A673 (cell line): Measurements from ENCODE around the gene INPP4A. TPM values are rescaled to one million over a fixed set of nuclear protein-coding genes. Genes with fewer than 3 reads are reported as not detected.

Experiments used
- BruUV-seq: library from RNA; stranded (reverse); fragments of 400-500 nt; replicated peaks from 2 replicates; lab custom pipeline; 2021; lab: Mats Ljungman, UMichigan
- CTCF ChIA-PET: fragments of 300-600 bp; sonication (Branson Sonifier 250); formaldehyde crosslinking; loops from one replicate; lab custom pipeline; 2022; ENCODE audit warnings: antibody characterized with exemption; lab: Charles Lee
- POLR2A ChIA-PET: fragments of 300-600 bp; sonication (Branson Sonifier 250); formaldehyde crosslinking; loops from one replicate; lab custom pipeline; 2022; ENCODE audit warnings: antibody characterized with exemption; ENCODE audit not compliant: low non-redundant PET; lab: Charles Lee
- DNase-seq: peaks from one replicate; pipeline ENCODE4 v3.0.0-alpha.2; 2015; ENCODE audit warnings: low spot score
- H3K27ac ChIP-seq: fragments of 200-600 bp; sonication (generic); 2 replicates; pipeline ENCODE4 v1.5.1; 2016; ENCODE audit warnings: mixed run types, low read depth, mild to moderate bottlenecking, mixed read lengths, antibody characterized with exemption, low read length; ENCODE audit not compliant: poor library complexity, severe bottlenecking
- H3K27me3 ChIP-seq: fragments of 200-600 bp; sonication (generic); replicated peaks from 2 replicates; pipeline ENCODE4 v1.6.1; 2017; ENCODE audit warnings: mixed run types, low read depth, mild to moderate bottlenecking, mixed read lengths, antibody characterized with exemption, low read length; ENCODE audit not compliant: insufficient read depth, poor library complexity
- H3K36me3 ChIP-seq: fragments of 200-600 bp; sonication (generic); 2 replicates; pipeline ENCODE4 v1.6.1; 2016; ENCODE audit warnings: mixed run types, mild to moderate bottlenecking, mixed read lengths, antibody characterized with exemption, low read length; ENCODE audit not compliant: insufficient read depth, poor library complexity, severe bottlenecking
- H3K4me1 ChIP-seq: fragments of 200-600 bp; sonication (generic); 2 replicates; pipeline ENCODE4 v1.6.1; 2017; ENCODE audit warnings: mixed run types, mild to moderate bottlenecking, mixed read lengths, antibody characterized with exemption, low read length; ENCODE audit not compliant: insufficient read depth, poor library complexity, severe bottlenecking
- H3K4me3 ChIP-seq: fragments of 200-600 bp; sonication (generic); 2 replicates; pipeline ENCODE4 v1.5.1; 2016; ENCODE audit warnings: low read depth, mixed run types, mild to moderate bottlenecking, mixed read lengths, low read length; ENCODE audit not compliant: poor library complexity, severe bottlenecking
- H3K9me3 ChIP-seq: fragments of 200-600 bp; sonication (generic); 2 replicates; pipeline ENCODE4 v1.6.1; 2016; ENCODE audit warnings: mixed run types, low read depth, mild to moderate bottlenecking, mixed read lengths, antibody characterized with exemption, low read length; ENCODE audit not compliant: poor library complexity, severe bottlenecking
- EZH2 ChIP-seq: fragments of 200-600 bp; sonication (generic); IDR thresholded peaks from 2 replicates; pipeline ENCODE4 v1.6.1; 2017; ENCODE audit warnings: borderline replicate concordance, low read depth, mild to moderate bottlenecking, mixed read lengths, antibody characterized with exemption, low read length; ENCODE audit not compliant: poor library complexity, severe bottlenecking
- intact Hi-C: fragments of 100-400 bp; cut with micrococcal nuclease; formaldehyde crosslinking; loops from one replicate; pipeline ENCODE4 v1.10.0; 2022; ENCODE audit not compliant: unreplicated experiment
- total RNA-seq: library from RNA; stranded (reverse); gene quantifications from 2 replicates; pipeline ENCODE4 v1.2.3, GENCODE V29; 2021
- TF ChIP-seq, protein P1 (sequence below): fragments of 300-800, 200-600 bp; sonication (generic); conservative IDR thresholded peaks from 2 replicates; pipeline ENCODE4 v1.5.1; 2017; ENCODE audit warnings: low read depth, mild to moderate bottlenecking, antibody characterized with exemption, low read length, moderate library complexity, mixed read lengths

INPP4A gene
- total RNA-seq, 1 experiment from 2014 or later = 33.5 TPM

DNA sequence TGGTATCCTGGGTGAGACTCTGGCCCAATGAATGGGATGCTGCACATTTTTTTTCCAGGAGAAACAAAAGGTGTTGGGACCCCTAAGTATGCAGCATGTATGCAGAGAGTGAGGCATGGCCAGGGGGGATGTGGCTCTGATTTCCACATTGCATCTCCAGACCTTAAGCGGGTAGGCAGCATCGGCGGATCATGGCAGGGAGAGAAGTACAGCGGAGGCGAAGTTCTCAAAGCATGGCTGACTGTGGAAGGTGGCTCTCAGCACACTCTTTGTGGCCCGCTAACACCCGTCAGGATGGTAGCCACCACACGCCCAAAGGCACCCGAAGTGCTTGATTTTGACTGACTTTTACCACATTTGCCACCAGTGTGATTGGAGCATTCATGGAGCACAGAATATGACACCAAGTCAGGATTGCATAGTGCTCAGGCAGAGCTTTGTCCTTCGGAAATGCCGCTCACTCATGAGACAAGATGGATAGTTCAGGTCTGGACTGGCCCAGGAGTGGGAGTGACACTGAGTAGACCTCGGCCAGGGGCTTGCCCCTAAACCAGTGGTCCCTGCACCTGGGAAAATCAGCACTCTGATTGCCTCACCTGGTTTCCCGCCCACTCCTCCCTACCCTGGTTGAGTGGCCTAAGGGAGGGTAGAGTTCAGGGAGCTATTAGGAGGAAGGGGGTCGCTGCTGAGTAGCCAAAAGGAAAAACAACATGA lies 14.2 kb downstream of the INPP4A start:
- CTCF ChIA-PET = no interaction called here
- H3K4me1 ChIP-seq = no peaks in the 10 kb centered on the region
- H3K9me3 ChIP-seq = no peaks in the 10 kb centered on the region
- no peak for TF ChIP-seq EZH2
- TF ChIP-seq, protein P1, sequence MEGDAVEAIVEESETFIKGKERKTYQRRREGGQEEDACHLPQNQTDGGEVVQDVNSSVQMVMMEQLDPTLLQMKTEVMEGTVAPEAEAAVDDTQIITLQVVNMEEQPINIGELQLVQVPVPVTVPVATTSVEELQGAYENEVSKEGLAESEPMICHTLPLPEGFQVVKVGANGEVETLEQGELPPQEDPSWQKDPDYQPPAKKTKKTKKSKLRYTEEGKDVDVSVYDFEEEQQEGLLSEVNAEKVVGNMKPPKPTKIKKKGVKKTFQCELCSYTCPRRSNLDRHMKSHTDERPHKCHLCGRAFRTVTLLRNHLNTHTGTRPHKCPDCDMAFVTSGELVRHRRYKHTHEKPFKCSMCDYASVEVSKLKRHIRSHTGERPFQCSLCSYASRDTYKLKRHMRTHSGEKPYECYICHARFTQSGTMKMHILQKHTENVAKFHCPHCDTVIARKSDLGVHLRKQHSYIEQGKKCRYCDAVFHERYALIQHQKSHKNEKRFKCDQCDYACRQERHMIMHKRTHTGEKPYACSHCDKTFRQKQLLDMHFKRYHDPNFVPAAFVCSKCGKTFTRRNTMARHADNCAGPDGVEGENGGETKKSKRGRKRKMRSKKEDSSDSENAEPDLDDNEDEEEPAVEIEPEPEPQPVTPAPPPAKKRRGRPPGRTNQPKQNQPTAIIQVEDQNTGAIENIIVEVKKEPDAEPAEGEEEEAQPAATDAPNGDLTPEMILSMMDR = no peak
- no peak overlapping the region for H3K27ac ChIP-seq
- intact Hi-C loops = no loop called here
- POLR2A ChIA-PET = no interaction called here
- H3K4me3 ChIP-seq = no peak overlapping the region
- no peak for DNase-seq
- no peaks in the 10 kb centered on the region for H3K36me3 ChIP-seq
- no TSS peak for BruUV-seq
- no peaks in the 10 kb centered on the region for H3K27me3 ChIP-seq

DNA sequence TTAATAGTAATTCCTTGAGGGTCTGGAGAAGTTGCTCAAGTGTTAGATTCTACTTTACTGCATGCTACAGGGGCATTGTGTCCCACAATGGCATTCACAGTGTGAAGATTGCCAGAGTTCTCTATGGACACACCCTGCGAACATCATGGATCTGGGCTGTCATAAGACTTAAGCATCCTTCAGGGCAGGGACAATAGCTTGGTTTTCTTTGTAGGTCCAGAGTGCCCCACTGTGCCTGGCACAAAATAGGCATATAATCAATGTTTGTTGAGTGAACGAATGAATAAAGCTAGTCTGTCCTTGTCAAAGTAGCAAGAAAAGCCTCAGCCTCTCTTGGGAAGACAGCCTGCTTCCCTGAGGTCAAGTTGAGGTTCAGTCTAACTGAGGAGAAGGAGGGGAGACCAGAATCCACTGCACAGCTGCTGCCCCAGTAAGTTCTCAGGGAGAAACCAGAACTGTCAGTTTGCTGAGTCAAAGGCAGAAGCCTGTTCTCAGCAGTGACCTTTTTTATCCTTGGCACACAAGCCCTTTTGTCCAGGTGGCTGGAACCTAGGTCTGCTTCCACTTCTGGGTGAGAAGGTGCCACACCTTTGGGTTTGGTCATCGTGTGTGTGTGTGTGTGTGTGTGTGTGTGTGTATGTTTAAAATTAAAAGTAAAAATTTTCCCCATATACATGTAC lies 15.0 kb downstream of the INPP4A start:
- Histone ChIP-seq H3K27ac (no peak overlapping the region), H3K27me3 (no peaks in the 10 kb centered on the region), H3K36me3 (no peaks in the 10 kb centered on the region), H3K4me1 (peaks cover 2% of the 10 kb centered on the region), H3K4me3 (no peak overlapping the region), H3K9me3 (no peaks in the 10 kb centered on the region)
- ChIA-PET CTCF (no interaction called here), POLR2A (no interaction called here)
- no peak for DNase-seq
- intact Hi-C loops = no loop called here
- no peak for TF ChIP-seq EZH2
- TF ChIP-seq, protein P1 = no peak
- no TSS peak for BruUV-seq

DNA sequence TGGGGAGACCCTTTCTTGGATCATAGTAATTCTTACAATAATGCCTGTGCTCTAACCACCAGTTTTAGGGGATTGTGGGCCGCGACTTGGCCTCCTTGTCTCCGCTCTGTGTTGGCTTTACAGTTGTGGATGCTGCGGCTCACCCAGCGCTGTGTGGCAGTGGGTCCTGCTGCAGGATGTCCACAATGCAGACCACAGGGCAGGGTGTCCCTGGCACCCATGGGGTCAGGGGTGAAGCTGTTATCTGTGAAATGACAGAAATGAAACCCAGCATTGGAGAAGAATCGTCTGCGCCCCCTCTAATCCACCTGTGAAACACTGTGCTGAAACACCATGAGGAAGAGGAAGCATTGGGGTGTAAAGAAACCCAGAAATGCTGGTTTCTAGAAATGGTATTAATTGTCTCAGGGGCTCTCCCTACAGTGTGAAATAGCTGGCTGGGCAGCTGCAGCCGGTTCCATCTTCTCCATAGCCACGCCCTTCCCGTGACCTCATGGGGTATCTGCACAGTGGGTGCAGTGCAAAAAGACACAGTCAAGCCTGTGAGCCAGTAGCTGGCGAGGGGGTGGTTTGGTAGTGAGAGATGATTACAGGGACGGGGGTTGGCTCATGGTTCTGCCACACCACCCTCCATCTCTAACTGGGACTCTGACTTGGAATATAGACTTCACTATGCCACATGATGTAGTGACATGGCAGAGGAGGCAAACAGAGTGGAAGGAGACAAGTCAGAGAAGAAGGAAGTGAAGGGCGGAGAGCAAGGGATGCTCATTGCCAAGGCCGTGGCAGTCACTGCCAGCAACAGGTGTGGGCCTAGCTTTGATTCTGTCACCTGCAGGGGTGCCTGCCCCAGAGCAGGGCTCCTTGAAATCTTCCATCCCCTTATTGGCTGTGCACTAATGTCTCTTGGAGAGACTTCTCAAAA lies 16.2 kb downstream of the INPP4A start:
- BruUV-seq = no TSS peak
- POLR2A ChIA-PET = no interaction called here
- intact Hi-C loops = no loop called here
- Histone ChIP-seq H3K4me1 (peaks cover 14% of the 10 kb centered on the region), H3K27ac (no peak overlapping the region), H3K9me3 (no peaks in the 10 kb centered on the region), H3K27me3 (no peaks in the 10 kb centered on the region), H3K36me3 (no peaks in the 10 kb centered on the region), H3K4me3 (no peak overlapping the region)
- CTCF ChIA-PET = no interaction called here
- TF ChIP-seq EZH2 = no peak
- TF ChIP-seq, protein P1 = no peak
- DNase-seq = no peak
